ENCODE results near the gene RGL2. TPM values are rescaled to one million over a fixed set of nuclear protein-coding genes. Genes with fewer than 3 reads are reported as not detected.

RGL2 gene
- total and polyA plus RNA-seq, 2 of the 13 experiments (the other 11 are each of a cell fraction or from before 2014, with no cell fraction given): 22.9 to 47.4 TPM

- TF ChIP-seq DDIT3 (CRISPR knock-in tag; IDR thresholded peaks at IDR 0.05): no peak
- TF ChIP-seq ZNF724P (CRISPR knock-in tag; IDR thresholded peaks at IDR 0.05; ENCODE audit: borderline replicate concordance): no peak
- no peak for TF ChIP-seq HNRNPUL1 (IDR thresholded peaks at IDR 0.05; ENCODE audit: low read depth, low read length)
- TF ChIP-seq PHF5A (CRISPR knock-in tag; IDR thresholded peaks at IDR 0.05; ENCODE audit: low read depth, unreplicated experiment): no peak
- TF ChIP-seq RAD21 (CRISPR knock-in tag; IDR thresholded peaks at IDR 0.05): no peak
- TF ChIP-seq SIN3A (IDR thresholded peaks at IDR 0.05; ENCODE audit: borderline replicate concordance, low read depth, low read length): peak; percentile 80
- TF ChIP-seq YEATS4 (CRISPR knock-in tag; IDR thresholded peaks at IDR 0.05; ENCODE audit: borderline replicate concordance): no peak
- no peak for TF ChIP-seq ARNTL (CRISPR knock-in tag; IDR thresholded peaks at IDR 0.05)
- no peak for TF ChIP-seq TARDBP (CRISPR knock-in tag; IDR thresholded peaks at IDR 0.05)
- TF ChIP-seq ZBTB20 (CRISPR knock-in tag; IDR thresholded peaks at IDR 0.05; ENCODE audit: borderline replicate concordance, low read depth): no peak
- TF ChIP-seq DBP (CRISPR knock-in tag; IDR thresholded peaks at IDR 0.05; ENCODE audit: not compliant biosample characterization): no peak
- no peak for TF ChIP-seq ZNF646 (CRISPR knock-in tag; IDR thresholded peaks at IDR 0.05)
- no peak for TF ChIP-seq GZF1 (CRISPR knock-in tag; IDR thresholded peaks at IDR 0.05)
- TF ChIP-seq MAZ (IDR thresholded peaks at IDR 0.05; ENCODE audit: borderline replicate concordance, low read depth, low read length): peak; percentile 4; the same call in 1 of the 2 replicates
- TF ChIP-seq MAZ (CRISPR knock-in tag; IDR thresholded peaks at IDR 0.05; ENCODE audit: low read depth): no peak
- no peak for TF ChIP-seq EP300 (IDR thresholded peaks at IDR 0.05; ENCODE audit: low read depth in 2 of 2, low read length in 2 of 2)
- no peak for TF ChIP-seq EP300 (CRISPR knock-in tag; IDR thresholded peaks at IDR 0.05; ENCODE audit: borderline replicate concordance)
- no peak for TF ChIP-seq SP1 (IDR thresholded peaks at IDR 0.05)
- 0 out of 2 replicates have a peak, but pooled peaks have one; percentile 34 for TF ChIP-seq SP1 (CRISPR knock-in tag; IDR thresholded peaks at IDR 0.05)
- no peak for TF ChIP-seq ZNF414 (CRISPR knock-in tag; IDR thresholded peaks at IDR 0.05)
- TF ChIP-seq CBX5 (CRISPR knock-in tag; IDR thresholded peaks at IDR 0.05; ENCODE audit: borderline replicate concordance): no peak
Observed at GRCh38 chr6:33297956-33298772, 578 bp downstream of the RGL2 start (continued).

Measured in HepG2 (cell line).